ENCODE results near the gene ATXN7L3. TPM values are rescaled to one million over a fixed set of nuclear protein-coding genes. Genes with fewer than 3 reads are reported as not detected.

The ATXN7L3 gene
- total RNA-seq, 1 experiment from 2014 or later = 28.8 TPM

DNA sequence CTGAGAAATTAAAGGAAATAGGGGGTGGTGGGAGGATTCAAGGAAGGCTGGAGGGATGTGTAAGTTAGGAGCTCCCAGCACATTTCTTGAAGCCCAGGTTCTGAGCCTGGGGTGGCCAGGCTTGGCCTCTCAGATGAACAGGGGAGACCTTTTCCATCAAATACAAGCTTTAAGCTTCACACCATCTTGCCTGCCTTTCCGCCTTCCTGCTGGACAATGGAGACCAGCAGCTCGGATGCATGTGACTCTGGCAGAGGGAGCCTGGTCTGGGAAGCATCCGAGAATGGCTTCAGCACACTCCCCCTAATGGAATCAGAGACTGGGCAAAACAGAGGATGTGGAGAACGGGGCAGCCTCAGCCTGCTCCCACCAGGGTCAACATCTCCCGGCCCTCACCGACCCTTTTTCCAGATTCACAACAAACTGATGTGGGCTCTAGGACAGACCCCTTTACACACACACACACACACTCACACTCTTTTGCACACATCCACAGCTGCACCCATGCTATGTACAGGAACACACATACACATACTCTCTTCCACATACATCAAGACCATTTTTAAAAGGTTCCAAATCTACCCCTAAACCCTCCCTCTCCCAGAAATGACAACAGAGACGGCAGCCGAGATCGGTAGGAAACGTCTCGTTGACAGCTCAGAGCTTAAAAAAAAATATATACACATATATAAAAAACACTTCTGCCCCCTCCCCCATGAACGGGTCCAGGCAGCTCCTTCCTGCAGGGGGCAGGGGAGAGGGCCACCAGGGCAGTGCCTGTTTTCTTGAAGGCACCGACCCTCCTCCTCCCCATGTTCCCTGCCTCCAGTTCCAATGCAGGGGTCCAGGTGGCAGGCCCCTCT lies 6.5 kb upstream of the ATXN7L3 start:
- no peak for DNase-seq (ENCODE audit: low read depth)

DNA sequence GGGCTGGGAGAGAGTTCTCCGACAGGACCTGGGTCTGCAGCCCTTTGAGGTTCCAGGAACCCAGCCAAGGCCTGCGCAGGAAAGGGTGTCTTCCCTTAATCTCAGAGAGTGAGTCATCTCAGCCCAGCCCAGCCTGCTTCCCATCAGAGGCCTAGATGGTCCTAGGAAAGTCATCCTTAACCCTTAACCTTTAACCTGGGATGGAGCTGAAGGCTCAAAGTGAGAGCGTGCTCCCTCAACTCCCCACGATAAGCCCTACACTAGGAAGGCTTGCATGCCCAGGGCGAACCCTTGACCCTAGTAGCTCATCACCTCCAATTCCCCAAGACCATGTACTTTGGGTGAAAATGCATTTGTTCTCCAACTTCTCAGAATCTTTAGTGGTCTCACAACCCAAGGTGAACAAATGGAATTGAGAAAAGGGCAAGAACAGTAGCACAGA lies 4.8 kb upstream of the ATXN7L3 start:
- in situ Hi-C loops (cut with HindIII; ENCODE audit: low pct_unique_long_range_greater_than_20kb, low sequenced_read_pairs) = no loop called here
- DNase-seq (ENCODE audit: low read depth) = no peak

More for the DNA sequence above, 6.5 kb upstream of the ATXN7L3 start:
- in situ Hi-C loops (cut with HindIII; ENCODE audit: low pct_unique_long_range_greater_than_20kb, low sequenced_read_pairs) = no loop called here

GRCh38 chr17:44203731-44204440 lies 4.2 kb upstream of the ATXN7L3 start:
- in situ Hi-C loops (cut with HindIII; ENCODE audit: low pct_unique_long_range_greater_than_20kb, low sequenced_read_pairs) = no loop called here
- no peak for DNase-seq (ENCODE audit: low read depth)

DNA sequence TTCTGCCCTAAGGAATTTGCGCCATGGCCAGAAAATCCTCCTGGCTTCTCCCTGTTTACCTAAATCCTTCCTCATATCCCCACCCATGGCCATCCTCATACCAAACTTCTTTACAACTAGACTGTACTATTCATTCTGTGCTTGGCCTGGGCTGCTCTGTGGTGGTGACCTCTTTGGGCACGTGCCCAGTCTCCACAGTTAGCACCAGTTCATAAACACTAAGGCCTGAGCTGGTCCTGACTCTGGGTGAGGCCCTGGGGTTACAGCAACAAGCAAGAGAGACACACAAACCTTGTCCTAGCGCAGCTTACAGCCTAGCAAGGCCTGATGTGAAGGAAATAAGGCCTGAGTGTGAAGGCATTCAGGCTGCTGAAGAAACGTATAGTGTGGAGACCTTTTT lies 3.1 kb upstream of the ATXN7L3 start:
- in situ Hi-C loops (cut with HindIII; ENCODE audit: low pct_unique_long_range_greater_than_20kb, low sequenced_read_pairs) = no loop called here
- no peak for DNase-seq (ENCODE audit: low read depth)

- in situ Hi-C loops (cut with HindIII; ENCODE audit: low pct_unique_long_range_greater_than_20kb, low sequenced_read_pairs) = no loop called here
- no peak for DNase-seq (ENCODE audit: low read depth)
Measured at GRCh38 chr17:44200478-44201155, 933 bp upstream of the ATXN7L3 start.

- DNase-seq (ENCODE audit: low read depth) = no peak
- in situ Hi-C loops (cut with HindIII; ENCODE audit: low pct_unique_long_range_greater_than_20kb, low sequenced_read_pairs) = no loop called here
Measured at GRCh38 chr17:44198721-44199552, 747 bp downstream of the ATXN7L3 start.

GRCh38 chr17:44197980-44198720 lies 1.5 kb downstream of the ATXN7L3 start:
- in situ Hi-C loops (cut with HindIII; ENCODE audit: low pct_unique_long_range_greater_than_20kb, low sequenced_read_pairs) = no loop called here

DNA sequence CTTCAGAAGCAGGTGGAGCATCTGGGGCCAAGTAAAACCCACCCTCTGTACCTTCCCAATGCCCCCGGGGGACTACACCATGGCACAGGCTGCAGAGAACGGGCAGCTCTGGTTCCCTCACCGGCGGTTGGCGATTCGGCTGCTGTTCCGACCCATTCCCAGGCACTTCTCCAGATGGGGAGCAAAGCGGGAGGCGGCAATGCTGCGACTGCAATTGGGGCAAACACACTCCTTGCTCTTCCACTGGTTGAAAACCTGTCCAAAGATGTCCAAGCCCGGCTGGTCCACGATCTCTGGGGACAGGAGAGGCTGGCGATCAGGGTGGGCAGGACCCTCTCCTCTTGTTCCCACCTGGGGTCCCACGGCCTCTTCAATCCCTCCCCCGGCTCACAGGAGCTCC lies 2.6 kb downstream of the ATXN7L3 start:
- in situ Hi-C loops (cut with HindIII; ENCODE audit: low pct_unique_long_range_greater_than_20kb, low sequenced_read_pairs) = no loop called here
- no peak for DNase-seq (ENCODE audit: low read depth)

More at GRCh38 chr17:44197980-44198720, 1.5 kb downstream of the ATXN7L3 start:
- no peak for DNase-seq (ENCODE audit: low read depth)

DNA sequence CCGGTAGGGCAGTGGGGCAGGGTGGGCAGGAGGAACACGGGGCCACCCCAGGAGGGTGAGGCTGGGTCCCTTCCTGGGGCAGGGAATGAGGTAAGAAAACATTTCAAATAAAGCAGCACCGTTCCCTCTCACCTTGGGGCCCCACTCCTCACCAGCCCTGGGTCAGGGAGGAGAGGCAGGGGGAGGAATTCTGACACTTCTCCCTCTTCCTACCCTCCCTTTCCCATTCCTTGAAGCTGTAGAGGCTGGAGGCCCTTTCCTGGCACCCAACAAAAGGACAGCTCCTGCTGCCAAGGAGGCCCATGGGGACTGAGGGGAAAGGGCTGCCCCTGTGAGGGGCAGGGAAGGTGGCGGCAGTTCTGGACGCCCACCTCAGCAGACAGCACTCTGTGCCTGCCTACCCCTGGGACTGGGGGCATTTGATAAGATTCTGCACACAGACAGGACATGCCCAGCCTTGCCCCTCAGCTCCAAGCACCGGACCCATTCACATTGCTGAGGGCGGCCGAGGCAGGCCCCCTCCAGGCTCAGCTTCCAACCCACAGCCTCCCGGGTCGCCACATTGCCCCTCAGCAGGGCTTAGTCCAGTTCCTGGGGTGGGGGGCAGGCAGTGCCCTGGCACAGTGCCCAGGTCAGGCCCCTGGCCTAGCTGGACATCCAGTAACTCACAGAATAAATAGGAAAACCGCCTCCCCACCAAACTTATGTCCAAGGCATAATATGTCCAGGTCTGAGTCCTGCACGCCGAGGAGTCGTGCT lies 6.2 kb downstream of the ATXN7L3 start:
- in situ Hi-C loops (cut with HindIII; ENCODE audit: low pct_unique_long_range_greater_than_20kb, low sequenced_read_pairs) = no loop called here
- no peak for DNase-seq (ENCODE audit: low read depth)

DNA sequence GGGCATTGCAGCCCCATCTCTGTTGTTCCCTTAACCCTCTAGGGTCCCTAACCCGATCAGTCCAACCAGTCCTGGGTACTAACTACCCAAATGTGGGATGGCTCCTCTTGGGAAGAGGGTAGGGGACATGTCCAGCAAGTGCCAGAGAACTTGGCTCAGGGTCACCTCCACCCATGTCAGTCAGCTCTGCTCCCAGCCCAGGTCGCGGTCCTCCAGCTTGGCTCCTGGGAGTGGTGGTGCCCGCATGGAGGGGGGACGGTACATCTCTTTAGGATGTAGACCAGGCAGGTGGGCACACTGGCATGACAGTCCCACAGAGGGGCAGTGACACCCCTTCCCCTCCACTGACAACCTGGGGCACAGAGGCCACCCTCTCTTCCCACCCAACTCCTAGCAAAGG lies 6.9 kb downstream of the ATXN7L3 start:
- in situ Hi-C loops (cut with HindIII; ENCODE audit: low pct_unique_long_range_greater_than_20kb, low sequenced_read_pairs) = no loop called here
- no peak for DNase-seq (ENCODE audit: low read depth)

DNA sequence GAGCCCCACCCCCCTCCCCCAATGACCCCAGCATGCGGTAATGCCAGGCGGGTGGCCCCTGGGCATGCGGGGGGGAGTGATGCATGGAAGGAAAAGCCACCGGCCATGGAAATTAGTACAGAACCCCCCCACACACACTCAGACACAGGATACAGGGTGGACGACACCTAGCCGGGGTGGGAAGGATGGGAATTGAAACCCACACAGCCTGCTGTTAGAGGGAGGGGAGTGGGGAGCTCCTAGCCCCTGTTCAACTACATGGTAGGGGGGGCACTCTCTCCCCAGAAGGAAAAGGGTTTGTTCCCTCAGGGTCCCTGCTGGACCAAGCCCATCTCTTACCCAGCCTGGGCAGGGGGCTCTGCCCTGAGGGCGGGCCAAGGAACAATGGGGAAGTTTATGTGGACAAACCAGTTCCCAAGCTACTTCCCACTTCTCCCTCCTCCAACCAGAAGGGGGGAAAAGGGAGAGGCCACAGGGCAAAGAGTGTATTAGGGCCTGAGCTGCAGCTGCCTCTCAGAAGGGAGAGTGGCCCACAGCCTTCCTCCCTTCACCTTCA lies 7.7 kb downstream of the ATXN7L3 start:
- no peak for DNase-seq (ENCODE audit: low read depth)
- in situ Hi-C loops (cut with HindIII; ENCODE audit: low pct_unique_long_range_greater_than_20kb, low sequenced_read_pairs) = no loop called here

DNA sequence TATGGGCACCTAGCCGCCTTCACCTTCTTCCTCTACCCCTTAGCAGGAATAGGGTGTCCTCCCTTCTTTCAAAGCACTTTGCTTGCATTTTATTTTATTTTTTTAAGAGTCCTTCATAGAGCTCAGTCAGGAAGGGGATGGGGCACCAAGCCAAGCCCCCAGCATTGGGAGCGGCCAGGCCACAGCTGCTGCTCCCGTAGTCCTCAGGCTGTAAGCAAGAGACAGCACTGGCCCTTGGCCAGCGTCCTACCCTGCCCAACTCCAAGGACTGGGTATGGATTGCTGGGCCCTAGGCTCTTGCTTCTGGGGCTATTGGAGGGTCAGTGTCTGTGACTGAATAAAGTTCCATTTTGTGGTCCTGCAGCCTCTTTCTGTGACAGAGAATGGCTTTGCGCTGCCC lies 8.3 kb downstream of the ATXN7L3 start:
- no peak for DNase-seq (ENCODE audit: low read depth)
- in situ Hi-C loops (cut with HindIII; ENCODE audit: low pct_unique_long_range_greater_than_20kb, low sequenced_read_pairs) = no loop called here

- no peak for DNase-seq (ENCODE audit: low read depth)
Measured at GRCh38 chr17:44190481-44190880, 9.2 kb downstream of the ATXN7L3 start.

GRCh38 chr17:44188576-44189403 lies 10.9 kb downstream of the ATXN7L3 start:
- DNase-seq (ENCODE audit: low read depth) = no peak
- in situ Hi-C loops (cut with HindIII; ENCODE audit: low pct_unique_long_range_greater_than_20kb, low sequenced_read_pairs) = no loop called here

More at GRCh38 chr17:44190481-44190880, 9.2 kb downstream of the ATXN7L3 start:
- in situ Hi-C loops (cut with HindIII; ENCODE audit: low pct_unique_long_range_greater_than_20kb, low sequenced_read_pairs) = no loop called here

DNA sequence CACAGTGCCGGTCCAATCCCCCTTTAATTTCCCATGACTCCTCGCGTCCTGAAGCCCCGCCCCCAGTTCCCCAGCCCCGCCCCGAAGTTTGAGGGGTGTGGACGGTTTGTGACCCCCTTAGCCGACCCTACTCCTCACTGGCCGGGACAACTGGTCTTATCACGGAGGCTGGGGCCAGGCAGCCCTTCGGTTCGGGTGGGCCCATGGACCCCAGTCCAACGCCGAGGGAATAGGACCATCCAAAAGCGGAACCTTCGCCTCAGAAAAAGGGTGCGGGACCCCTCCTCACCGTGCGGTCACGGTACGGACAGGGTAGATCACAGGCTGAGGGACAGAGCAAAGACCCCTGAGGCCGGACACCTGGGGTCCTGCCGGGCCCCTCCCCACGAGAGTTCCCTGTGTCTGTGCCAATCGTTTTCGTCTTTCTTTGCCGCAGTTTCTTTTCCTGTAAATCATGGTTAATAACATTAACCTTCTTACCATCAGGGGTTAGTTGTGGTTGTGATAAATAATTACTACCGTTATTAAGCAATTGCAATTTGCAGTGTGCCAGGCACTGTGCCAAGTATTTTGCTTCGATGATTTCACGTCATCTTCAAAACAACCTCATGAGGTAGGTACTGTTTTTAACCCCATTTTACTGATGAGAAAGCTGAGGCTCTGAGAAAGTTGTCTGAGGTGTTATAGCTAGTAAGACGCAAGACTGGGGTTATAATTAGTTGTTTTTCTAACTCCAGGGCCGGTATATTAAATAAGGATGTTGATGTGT lies 12.4 kb downstream of the ATXN7L3 start:
- no peak for DNase-seq (ENCODE audit: low read depth)
- in situ Hi-C loops (cut with HindIII; ENCODE audit: low pct_unique_long_range_greater_than_20kb, low sequenced_read_pairs) = no loop called here
